ENCODE data around the gene HCFC2. TPM values are rescaled to one million over a fixed set of nuclear protein-coding genes. Genes with fewer than 3 reads are reported as not detected.
"Not testable (repeated sequence)": the region's sequence is repeated elsewhere in the genome, so short reads cannot be mapped to it uniquely, and the experiment has no call there.

The HCFC2 gene
- total RNA-seq, 1 experiment from 2014 or later: 6.1 TPM

DNA sequence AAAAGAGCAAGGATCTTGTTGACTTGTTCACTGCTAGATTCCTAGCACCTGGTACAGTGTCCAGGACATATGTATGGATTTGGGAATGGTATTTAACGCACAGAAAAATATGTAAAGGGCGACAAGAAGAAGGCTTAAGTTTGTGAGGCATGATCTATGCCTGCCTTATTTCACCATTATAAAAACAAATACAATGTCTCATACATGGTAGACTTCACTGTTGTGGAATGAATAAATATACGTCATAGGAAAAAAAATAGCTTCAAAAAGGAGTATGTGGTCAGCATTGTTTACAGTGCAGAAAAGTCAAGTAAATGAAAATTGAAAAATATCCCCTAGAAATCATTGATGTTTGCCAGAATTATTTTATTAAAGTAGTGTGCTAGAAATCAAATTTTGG lies 30.0 kb downstream of the HCFC2 start:
- no peak for DNase-seq
- Histone ChIP-seq H3K9me3 (no peaks in the 10 kb centered on the region), H3K27me3 (no peaks in the 10 kb centered on the region), H3K4me3 (no peak overlapping the region), H3K36me3 (peaks cover 44% of the 10 kb centered on the region)

DNA sequence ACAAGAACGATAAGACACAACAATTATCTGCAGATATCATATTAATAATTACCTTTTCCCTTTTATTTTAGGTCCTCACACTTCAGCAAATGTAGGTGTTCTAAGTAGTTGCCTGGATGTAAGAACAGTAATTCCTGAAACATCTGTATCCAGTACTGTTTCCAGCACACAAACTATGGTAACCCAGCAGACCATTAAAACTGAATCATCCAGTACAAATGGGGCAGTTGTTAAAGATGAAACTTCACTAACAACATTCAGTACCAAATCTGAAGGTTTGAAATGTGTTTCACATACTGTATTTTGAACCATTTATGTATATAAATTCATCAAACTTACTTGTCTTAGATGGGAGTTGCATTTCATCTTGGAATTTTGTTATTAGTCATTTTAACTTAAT lies 31.0 kb downstream of the HCFC2 start:
- H3K9me3 ChIP-seq: no peaks in the 10 kb centered on the region
- DNase-seq: no peak
- H3K4me3 ChIP-seq: no peak overlapping the region
- peaks cover 43% of the 10 kb centered on the region for H3K36me3 ChIP-seq
- H3K27me3 ChIP-seq: no peaks in the 10 kb centered on the region

DNA sequence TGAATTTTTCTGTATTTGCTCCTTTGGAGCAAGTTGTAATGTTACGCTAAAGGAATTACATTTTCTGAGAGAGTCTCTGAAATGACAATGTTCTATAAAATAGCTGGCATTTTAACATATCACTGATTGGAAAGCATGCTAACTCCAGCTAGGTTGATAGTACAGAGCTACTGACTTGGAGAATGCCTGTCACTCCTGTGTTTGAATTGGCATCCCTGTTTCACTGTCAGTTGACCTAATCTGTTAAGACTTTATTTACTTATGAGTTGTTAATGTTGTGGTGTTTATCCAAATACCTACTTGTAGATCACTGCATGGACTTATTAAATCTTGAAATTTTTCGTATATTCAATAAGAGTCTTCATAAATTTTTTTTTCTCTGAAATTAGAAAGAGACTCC lies 33.6 kb downstream of the HCFC2 start:
- Histone ChIP-seq H3K4me3 (no peak overlapping the region), H3K9me3 (no peaks in the 10 kb centered on the region), H3K27me3 (no peaks in the 10 kb centered on the region), H3K36me3 (peaks cover 46% of the 10 kb centered on the region)
- DNase-seq: no peak

DNA sequence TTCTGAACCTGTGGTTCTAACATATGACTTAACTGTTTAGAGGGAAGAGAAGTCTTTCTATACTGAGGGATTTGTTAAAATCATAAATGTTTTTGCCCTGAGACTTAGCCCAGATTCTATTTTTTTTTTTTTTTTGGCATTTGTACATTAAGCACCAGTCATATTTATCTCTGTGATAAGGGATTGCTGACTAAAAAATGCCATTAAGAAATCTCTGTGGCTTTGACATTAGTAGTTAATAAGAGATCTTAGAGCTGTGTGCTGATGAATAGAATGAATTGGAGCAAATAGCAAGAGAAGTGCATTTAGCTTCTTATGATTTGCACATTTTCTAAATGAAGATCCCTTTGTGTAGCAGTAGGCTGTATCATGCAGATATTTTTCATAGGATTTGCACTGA lies 41.1 kb downstream of the HCFC2 start:
- Histone ChIP-seq H3K27me3 (no peaks in the 10 kb centered on the region), H3K4me3 (no peak overlapping the region), H3K9me3 (no peaks in the 10 kb centered on the region), H3K36me3 (peaks cover 9% of the 10 kb centered on the region)
- DNase-seq: no peak

DNA sequence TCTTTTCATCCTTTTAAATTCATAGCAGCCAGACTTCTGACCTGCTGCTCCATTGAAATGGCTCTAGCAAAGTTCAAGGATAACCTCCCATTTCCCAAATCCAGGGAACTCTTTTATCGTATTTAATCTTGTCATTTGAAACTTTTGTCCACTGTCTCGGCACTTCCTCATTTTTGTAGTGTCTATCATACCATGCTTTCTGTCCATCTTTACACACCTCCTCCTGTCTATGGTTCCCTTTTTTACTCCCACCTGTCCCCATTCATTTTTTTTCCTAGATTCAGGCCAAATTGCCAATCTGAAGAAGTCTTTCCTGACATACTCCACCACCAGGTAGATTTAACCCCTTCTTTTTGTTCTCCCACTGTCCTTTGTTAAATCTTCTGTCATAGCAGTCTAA lies 42.6 kb downstream of the HCFC2 start:
- H3K9me3 ChIP-seq: no peaks in the 10 kb centered on the region
- no peaks in the 10 kb centered on the region for H3K27me3 ChIP-seq
- peaks cover 13% of the 10 kb centered on the region for H3K36me3 ChIP-seq
- no peak overlapping the region for H3K4me3 ChIP-seq
- DNase-seq: no peak

DNA sequence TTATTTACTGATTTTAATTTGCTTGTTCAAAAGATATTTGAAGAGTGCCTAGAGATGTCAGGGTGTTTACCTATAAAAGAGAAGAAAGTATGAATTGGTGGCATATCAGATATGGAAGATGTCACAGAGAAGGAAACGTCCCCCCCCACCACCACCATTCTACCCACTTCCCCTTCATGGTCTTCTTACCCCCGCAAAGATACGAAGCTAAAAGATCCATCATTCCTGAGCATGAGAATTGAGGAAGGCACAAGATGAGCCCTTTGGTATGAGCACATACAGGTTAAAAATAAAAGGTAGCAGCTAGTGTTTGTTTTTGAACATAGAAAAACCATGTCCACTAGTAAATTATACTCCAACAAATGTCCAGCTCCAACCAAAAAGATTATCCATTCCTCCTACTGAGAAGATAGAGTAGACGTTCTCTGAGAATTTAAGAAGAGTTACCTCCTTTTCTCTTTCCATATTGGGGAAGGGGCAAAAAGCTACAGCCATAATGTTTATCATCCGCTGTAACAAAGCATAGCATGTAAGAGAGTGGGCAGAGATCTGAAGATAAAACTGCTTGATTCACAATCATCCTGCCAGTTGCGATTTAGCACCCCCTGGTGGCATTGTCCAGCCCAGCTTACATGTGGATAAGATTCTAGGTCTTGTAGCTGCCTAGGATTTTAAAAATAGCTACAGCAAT lies 44.6 kb downstream of the HCFC2 start:
- H3K9me3 ChIP-seq: no peaks in the 10 kb centered on the region
- peak; percentile 66 for DNase-seq
- no peaks in the 10 kb centered on the region for H3K27me3 ChIP-seq
- peaks cover 4% of the 10 kb centered on the region for H3K36me3 ChIP-seq
- no peak overlapping the region for H3K4me3 ChIP-seq

DNA sequence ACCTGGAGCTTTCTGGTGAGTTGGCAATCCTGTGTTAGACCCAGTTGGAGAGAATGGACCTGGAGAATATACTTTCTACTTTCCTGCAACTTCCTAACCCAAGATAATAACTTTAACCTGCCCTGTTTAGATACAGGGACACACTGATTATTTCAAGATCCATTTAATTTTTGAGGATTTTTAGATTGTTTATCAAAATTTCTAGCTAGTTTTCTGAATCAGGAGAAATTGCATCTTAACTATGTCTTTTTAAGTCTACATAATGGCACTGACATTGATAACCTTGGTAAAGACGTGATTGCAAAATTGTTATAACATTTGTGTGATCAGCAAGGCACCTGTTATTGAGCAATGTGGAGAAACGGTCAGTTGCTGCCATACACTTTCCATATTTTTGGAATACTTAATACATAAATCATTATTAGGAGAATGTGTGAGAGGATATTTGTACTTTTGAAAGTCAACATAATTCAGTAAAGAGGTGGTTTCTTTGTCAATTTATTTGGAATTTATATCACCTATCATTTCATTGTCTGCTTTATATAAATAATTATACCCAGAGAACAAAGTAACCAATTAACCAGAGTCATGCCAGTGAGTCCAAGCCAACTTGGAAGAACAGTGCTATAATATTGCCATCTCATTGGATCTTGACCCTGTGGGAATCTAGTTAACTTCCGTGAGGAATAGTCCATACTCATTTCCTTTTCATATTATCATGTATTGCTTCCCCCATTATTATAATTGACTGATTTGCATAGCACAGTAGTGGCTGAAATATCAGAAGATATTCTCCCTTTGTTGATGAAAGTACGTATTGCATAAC lies 45.3 kb downstream of the HCFC2 start:
- no peak overlapping the region for H3K4me3 ChIP-seq
- no peaks in the 10 kb centered on the region for H3K9me3 ChIP-seq
- DNase-seq: no peak
- H3K36me3 ChIP-seq: peaks cover 4% of the 10 kb centered on the region
- no peaks in the 10 kb centered on the region for H3K27me3 ChIP-seq

DNA sequence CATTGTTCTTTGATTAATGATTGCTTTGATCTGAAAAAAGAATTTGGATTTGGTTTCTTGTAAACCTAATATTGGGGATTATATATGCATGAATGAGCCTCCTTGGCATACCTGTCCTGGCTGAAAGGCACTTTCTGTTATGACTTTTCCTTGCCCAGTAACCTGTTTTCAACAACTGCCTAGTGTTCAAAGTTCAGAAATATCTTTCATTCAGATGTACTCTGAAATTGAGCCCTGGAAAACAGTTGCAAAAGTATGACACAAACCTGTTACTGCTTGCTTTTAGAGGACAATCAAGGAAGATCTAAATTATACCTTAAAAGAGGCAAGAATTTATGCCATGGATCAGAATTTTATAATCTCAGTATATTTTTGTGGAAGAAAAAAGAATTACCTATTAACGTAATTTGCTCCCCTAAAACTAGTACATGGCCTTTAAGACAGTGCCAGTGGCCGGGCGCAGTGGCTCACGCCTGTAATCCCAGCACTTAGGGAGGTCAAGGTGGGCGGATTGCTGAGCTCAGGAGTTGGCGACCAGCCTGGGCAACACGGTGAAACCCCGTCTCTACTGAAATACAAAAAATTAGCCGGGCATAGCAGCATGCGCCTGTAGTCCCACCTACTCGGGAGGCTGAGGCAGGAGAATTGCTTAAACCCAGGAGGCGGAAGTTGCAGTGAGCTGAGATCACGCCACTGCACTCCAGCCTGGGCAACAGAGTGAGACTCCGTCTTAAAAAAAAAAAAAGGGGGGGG lies 50.7 kb downstream of the HCFC2 start:
- peaks cover 37% of the 10 kb centered on the region for H3K36me3 ChIP-seq
- not testable (repeated sequence) for H3K4me3 ChIP-seq, H3K9me3 ChIP-seq, DNase-seq, H3K27me3 ChIP-seq

DNA sequence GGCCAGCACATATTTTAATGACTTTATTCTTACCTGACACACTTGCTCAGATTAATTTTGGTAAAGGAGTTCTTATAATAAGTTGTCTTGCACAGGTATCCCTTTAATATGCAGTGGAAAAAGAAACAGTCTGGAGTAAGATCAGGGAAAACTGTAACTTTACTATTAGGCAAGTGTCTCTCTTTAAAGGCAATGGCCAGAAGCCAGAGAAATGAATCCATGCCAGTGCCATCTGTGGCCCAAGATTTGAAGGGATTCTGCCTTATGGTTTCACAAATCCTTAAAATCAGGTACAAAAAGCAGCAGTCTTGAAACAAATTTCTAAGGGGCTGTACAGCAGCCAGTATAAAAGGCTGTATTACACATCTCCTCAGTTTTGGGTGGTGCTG lies 51.2 kb downstream of the HCFC2 start:
- Histone ChIP-seq H3K36me3 (peaks cover 43% of the 10 kb centered on the region), H3K27me3 (no peaks in the 10 kb centered on the region), H3K9me3 (no peaks in the 10 kb centered on the region), H3K4me3 (no peak overlapping the region)
- no peak for DNase-seq

DNA sequence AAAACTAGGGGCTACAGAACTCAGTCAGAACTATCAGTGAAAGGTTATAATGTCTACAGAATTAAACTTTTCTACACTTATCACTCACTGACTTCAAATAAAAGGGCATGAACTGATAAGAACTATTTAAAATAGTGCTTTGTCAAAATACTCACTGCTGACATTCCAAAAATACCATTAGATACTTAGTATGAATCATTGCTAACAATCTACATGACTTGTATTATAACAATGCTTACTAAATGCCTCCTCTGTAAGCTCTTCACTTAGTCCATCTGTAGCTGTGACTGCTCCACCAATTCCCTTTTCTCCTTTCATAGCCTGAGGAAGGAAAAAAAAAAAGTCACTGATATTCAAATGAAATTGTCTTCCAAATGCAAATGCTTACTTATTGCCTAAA lies 56.7 kb downstream of the HCFC2 start:
- peaks cover 85% of the 10 kb centered on the region for H3K36me3 ChIP-seq
- DNase-seq: no peak

DNA sequence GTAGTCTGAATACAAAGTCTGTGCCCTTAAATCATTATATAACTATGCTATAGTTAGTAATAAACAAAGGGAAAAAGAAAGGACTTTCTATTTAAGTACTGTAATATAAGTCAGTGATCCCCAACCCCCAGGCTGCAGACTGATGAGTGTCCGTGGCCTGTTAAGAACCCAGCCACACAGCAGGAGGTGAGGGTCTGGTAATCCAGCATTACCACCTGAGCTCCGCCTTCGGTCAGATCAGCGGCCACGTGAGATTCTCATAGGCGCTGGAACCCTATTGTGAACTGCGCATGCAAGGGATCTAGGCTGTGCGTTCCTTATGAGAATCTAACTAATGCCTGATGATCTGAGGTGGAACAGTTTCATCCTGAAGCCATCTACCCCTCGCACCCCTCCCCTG lies 58.0 kb downstream of the HCFC2 start:
- Histone ChIP-seq H3K36me3 (peaks cover 91% of the 10 kb centered on the region), H3K27me3 (no peaks in the 10 kb centered on the region)

More for the DNA sequence above, 56.7 kb downstream of the HCFC2 start:
- Histone ChIP-seq H3K4me3 (no peak overlapping the region), H3K27me3 (no peaks in the 10 kb centered on the region), H3K9me3 (no peaks in the 10 kb centered on the region)

DNA sequence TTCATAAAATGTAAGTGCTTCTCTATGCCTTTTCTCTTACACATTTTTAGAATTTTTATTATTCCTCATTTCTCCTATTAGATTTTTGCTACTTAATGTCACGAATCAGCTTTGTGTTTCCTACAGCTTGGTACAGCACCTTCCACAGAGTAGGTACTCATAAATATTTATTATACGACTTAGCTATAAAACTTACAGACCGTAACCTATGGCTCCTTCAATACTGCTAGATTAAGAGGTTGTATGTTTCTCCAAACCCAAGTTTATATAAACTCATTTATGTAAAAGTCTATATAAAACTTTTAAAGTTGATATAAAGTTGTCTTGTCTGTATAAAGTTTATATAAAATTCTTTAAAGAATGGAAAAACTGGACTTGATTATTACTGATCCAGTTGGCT lies 62.2 kb downstream of the HCFC2 start:
- Histone ChIP-seq H3K36me3 (peaks cover 87% of the 10 kb centered on the region), H3K9me3 (no peaks in the 10 kb centered on the region), H3K4me3 (no peak overlapping the region), H3K27me3 (no peaks in the 10 kb centered on the region)
- no peak for DNase-seq

More for the DNA sequence above, 58.0 kb downstream of the HCFC2 start:
- H3K4me3 ChIP-seq: no peak overlapping the region
- DNase-seq: no peak
- no peaks in the 10 kb centered on the region for H3K9me3 ChIP-seq

DNA sequence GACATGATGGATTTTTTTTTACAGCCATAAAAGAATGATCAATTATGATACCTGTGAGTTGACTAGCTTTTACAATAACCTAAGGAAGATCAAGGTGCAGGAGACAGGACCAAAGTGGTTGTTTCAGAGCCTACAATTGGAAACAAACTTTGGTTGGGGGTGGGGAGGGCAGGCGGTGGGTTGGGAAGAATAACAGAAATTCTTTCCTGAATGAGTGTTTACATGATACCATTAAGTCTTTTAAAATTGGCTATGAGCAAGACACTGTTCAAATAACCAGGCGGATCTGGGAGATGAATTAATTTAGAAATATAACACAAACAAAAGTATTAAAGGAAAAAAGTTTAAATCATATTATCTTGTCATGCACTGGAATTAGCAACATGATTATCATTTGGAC lies 66.4 kb downstream of the HCFC2 start:
- Histone ChIP-seq H3K4me3 (no peak overlapping the region), H3K27me3 (no peaks in the 10 kb centered on the region), H3K36me3 (peaks cover 71% of the 10 kb centered on the region), H3K9me3 (no peaks in the 10 kb centered on the region)
- no peak for DNase-seq

DNA sequence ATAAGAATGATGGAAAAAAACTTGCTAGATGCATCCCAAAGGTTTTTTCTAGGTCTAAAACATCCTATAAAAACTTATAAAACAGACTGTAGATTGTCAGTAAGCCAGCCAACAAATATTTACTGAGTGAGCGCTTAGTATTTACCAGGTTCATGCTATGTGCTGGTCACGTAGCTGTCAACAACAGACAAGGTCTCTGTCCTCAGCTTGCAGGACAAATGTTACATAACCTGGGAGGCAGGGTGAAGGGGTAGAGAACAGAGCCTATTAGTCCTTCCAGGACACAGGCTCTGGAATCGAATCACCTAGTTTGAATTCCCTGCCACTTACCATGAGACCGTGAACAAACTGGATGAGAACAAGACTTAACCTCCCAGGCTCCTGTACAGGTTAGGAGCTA lies 67.3 kb downstream of the HCFC2 start:
- Histone ChIP-seq H3K9me3 (no peaks in the 10 kb centered on the region), H3K4me3 (no peak overlapping the region), H3K36me3 (peaks cover 62% of the 10 kb centered on the region), H3K27me3 (no peaks in the 10 kb centered on the region)
- DNase-seq: no peak

DNA sequence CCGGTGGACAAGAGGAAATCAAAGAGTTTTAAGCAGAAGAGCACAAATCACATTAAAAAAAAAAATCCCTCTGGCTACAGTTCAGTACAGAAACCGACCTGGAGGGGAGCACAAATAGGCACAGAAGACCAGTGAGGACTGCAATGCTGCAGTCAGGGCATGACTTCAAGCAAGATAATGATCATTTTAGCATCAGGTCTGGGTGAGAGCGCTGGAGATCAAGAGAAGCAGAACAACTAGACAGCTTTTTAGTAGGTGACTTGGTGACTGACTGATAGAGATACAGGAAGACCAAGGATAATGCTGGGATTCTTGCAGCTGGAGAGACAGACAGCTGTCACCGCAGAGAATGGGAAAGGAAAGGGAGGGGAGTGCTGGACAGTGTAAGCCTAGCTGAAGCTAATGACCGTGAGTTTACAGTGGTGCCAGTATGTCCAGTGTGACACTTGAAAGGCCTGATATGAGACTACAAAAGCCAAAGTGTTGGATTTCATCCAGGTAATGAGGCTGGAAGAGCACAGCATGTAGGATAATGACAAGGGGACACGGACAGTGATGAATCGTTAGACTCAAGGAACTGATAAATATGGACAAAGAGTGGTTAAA lies 68.1 kb downstream of the HCFC2 start:
- Histone ChIP-seq H3K27me3 (no peaks in the 10 kb centered on the region), H3K36me3 (peaks cover 56% of the 10 kb centered on the region), H3K9me3 (no peaks in the 10 kb centered on the region), H3K4me3 (no peak overlapping the region)
- no peak for DNase-seq

DNA sequence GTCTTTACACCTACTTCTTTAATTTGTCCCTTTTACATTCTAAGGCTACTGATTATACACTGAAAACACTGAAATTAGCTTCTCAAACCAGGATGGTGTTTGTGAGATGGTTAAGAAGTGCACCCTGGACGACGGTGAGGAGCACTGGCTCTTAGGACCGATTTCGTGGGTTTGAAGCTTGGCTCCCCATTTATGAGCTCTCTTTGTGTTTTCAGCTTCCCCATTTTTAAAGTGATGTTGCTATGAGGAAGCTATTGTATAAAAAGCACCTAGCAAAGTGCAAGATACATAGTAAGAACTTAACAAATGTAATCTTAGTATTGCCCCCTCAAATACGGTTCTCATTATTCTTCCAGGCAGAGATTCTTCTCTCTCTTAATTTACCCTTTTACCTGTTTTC lies 69.0 kb downstream of the HCFC2 start:
- DNase-seq: no peak
- H3K27me3 ChIP-seq: no peaks in the 10 kb centered on the region
- no peak overlapping the region for H3K4me3 ChIP-seq
- no peaks in the 10 kb centered on the region for H3K9me3 ChIP-seq
- H3K36me3 ChIP-seq: peaks cover 50% of the 10 kb centered on the region

DNA sequence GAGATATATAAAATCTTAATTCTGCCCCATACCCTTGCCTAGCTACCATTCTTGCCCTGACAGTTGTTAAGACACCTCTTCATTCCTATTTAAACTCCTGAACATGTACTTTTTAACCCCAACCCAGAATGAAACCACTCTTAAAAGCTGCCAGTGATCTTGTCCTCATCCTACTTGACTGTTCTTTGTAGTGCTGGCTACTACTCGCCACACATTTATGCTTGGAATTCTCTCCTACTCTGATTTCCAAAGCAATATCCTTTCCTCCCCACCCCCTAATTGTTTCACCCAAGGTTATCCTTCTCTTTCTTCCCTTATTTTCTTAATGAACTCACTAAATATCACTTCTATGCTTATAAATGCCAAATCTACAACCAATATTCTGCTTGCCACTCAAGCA lies 69.5 kb downstream of the HCFC2 start:
- Histone ChIP-seq H3K36me3 (peaks cover 44% of the 10 kb centered on the region), H3K27me3 (no peaks in the 10 kb centered on the region), H3K9me3 (no peaks in the 10 kb centered on the region), H3K4me3 (no peak overlapping the region)
- DNase-seq: no peak

Measured in MG63 (cell line).